Lower leg skin (tissue), 4 donors: Measurements from ENCODE around the gene ANKRD49. TPM values are rescaled to one million over a fixed set of nuclear protein-coding genes. Genes with fewer than 3 reads are reported as not detected.
"Not testable (repeated sequence)": the region's sequence is repeated elsewhere in the genome, so short reads cannot be mapped to it uniquely, and the experiment has no call there.

ENCODE experiments used
- DNase-seq, 2 donors: peaks; one replicate each; pipeline ENCODE4 v3.0.0-alpha.2; 2019; ENCODE audit warnings: low spot score in 2 of 2
- H3K4me3 ChIP-seq: fragments of 200-600 bp; sonication (generic); 2 replicates; pipeline ENCODE4 v1.5.1; 2017; ENCODE audit warnings: mild to moderate bottlenecking, low read depth; ENCODE audit not compliant: poor library complexity, severe bottlenecking
- POLR2A ChIP-seq, 2 donors: fragments of 450-650 bp; IDR thresholded peaks; one replicate each; pipeline ENCODE4 v1.6.1; 2016 to 2017; ENCODE audit warnings: antibody characterized with exemption in 2 of 2, mild to moderate bottlenecking in 1 of 2, moderate library complexity in 1 of 2
- whole genome bisulfite sequencing, 2 donors: methylation state at CpG; one replicate each; pipeline ENCODE4 v1.1.5; 2018; 5-methylcytosine and 5-hydroxymethylcytosine counted together
- intact Hi-C: fragments of 100-400 bp; cut with DNase I; formaldehyde crosslinking; loops from one replicate; pipeline ENCODE4 v1.15.0; 2023; ENCODE audit warnings: low total_unique reads
- total RNA-seq, 4 donors: library from RNA; depleted of rRNA; stranded (reverse); fragments of >200 nt; gene quantifications; one replicate each; pipeline ENCODE4 v1.1.0, GENCODE V29; 2016
- TF ChIP-seq, protein P1 (sequence below), 3 donors: fragments of 450-650 bp; IDR thresholded peaks; one replicate each; pipeline ENCODE4 v1.5.1; 2016; ENCODE audit warnings: antibody characterized with exemption in 3 of 3, mild to moderate bottlenecking in 3 of 3, moderate library complexity in 2 of 3

ANKRD49 gene
- total RNA-seq, 4 donors from 2014 or later: 7.1 to 19.6 (median 15.4) TPM

- no peak for DNase-seq
- intact Hi-C loops: loop anchor here (5.0 kb wide), 1 partner anchor 1178 kb away; no protein-coding TSS in a partner anchor
- TF ChIP-seq, protein P1, sequence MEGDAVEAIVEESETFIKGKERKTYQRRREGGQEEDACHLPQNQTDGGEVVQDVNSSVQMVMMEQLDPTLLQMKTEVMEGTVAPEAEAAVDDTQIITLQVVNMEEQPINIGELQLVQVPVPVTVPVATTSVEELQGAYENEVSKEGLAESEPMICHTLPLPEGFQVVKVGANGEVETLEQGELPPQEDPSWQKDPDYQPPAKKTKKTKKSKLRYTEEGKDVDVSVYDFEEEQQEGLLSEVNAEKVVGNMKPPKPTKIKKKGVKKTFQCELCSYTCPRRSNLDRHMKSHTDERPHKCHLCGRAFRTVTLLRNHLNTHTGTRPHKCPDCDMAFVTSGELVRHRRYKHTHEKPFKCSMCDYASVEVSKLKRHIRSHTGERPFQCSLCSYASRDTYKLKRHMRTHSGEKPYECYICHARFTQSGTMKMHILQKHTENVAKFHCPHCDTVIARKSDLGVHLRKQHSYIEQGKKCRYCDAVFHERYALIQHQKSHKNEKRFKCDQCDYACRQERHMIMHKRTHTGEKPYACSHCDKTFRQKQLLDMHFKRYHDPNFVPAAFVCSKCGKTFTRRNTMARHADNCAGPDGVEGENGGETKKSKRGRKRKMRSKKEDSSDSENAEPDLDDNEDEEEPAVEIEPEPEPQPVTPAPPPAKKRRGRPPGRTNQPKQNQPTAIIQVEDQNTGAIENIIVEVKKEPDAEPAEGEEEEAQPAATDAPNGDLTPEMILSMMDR (IDR thresholded peaks at IDR 0.05): no peak
- TF ChIP-seq POLR2A (IDR thresholded peaks at IDR 0.05): no peak
- H3K4me3 ChIP-seq: peak overlapping the region; percentile 99
- WGBS, 2 donors: 3 to 4% methylated on average over 17 to 19 of the region's 19 CpGs
Observed at GRCh38 chr11:94494126-94494680, 419 bp downstream of the ANKRD49 start.

DNA sequence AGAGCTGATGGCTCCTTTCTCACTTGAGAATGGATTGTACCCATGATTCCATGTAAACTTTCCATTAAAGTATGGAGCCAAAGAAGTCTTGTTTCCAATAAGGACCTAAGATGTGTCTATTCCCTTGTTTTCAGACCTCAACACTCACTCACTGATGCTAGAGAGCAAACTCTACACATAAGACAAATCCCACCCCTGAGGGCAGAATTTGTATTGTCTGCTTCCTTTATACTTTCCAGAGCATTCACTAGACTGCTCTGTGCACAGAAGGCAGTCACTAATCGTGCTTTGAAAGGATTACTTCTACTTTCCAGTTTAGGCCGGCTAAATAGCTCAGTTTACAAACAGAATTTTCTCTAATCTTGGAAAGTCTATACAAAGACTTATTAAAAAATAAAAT lies 6.4 kb downstream of the ANKRD49 start:
- WGBS, 2 donors: 78 to 84% methylated on average over 2 of the region's 2 CpGs
- no peak overlapping the region for H3K4me3 ChIP-seq
- no peak for DNase-seq
- intact Hi-C loops: no loop called here
- TF ChIP-seq, protein P1 (IDR thresholded peaks at IDR 0.05): no peak
- no peak for TF ChIP-seq POLR2A (IDR thresholded peaks at IDR 0.05)

- intact Hi-C loops: no loop called here
- 68 to 78% methylated on average over 2 of the region's 2 CpGs for WGBS, 2 donors
- DNase-seq: no peak
Observed at GRCh38 chr11:94501522-94501921, 7.7 kb downstream of the ANKRD49 start.

GRCh38 chr11:94504689-94505293 lies 11.0 kb downstream of the ANKRD49 start:
- 7 to 23% methylated on average over 3 of the region's 3 CpGs for WGBS, 2 donors
- DNase-seq: no peak
- H3K4me3 ChIP-seq: no peak overlapping the region
- intact Hi-C loops: no loop called here
- TF ChIP-seq, protein P1 (IDR thresholded peaks at IDR 0.05): no peak
- TF ChIP-seq POLR2A (IDR thresholded peaks at IDR 0.05): no peak

More at GRCh38 chr11:94501522-94501921, 7.7 kb downstream of the ANKRD49 start:
- TF ChIP-seq POLR2A (IDR thresholded peaks at IDR 0.05): no peak
- TF ChIP-seq, protein P1 (IDR thresholded peaks at IDR 0.05): no peak
- H3K4me3 ChIP-seq: no peak overlapping the region

DNA sequence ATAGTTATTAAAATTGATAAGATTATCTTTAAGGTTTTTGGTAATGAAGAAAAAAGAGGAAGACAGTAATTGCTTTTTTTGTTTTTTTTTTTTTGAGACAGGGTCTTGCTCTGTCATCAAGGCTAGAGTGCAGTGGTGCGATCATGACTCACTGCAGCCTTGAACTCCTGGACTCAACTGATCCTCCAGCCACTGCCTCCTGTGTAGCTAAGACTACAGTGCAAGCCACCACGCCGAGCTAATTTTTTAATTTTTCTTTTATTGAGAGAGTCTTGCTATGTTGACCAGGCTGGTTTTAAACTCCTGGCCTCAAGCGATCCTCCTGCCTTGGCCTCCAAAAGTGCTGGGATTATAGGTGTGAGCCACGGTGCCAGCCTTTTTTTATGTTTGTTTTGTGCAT lies 12.7 kb downstream of the ANKRD49 start:
- DNase-seq, intact Hi-C loops, H3K4me3 ChIP-seq: not testable (repeated sequence)
- 89 to 90% methylated on average over 5 of the region's 5 CpGs for WGBS, 2 donors

- TF ChIP-seq, protein P1 (IDR thresholded peaks at IDR 0.05): no peak
- TF ChIP-seq POLR2A (IDR thresholded peaks at IDR 0.05): no peak
- DNase-seq: no peak
- 37 to 57% methylated on average over 4 of the region's 4 CpGs for WGBS, 2 donors
- no peak overlapping the region for H3K4me3 ChIP-seq
- intact Hi-C loops: no loop called here
Observed at GRCh38 chr11:94507485-94507884, 13.7 kb downstream of the ANKRD49 start.
